ENCODE data around the gene COG5. TPM values are rescaled to one million over a fixed set of nuclear protein-coding genes. Genes with fewer than 3 reads are reported as not detected.

COG5 gene
- total and polyA plus RNA-seq, 2 of the 8 experiments (the other 6 are each of a cell fraction or from before 2014, with no cell fraction given): 10.5 to 28.1 TPM

GRCh38 chr7:107206706-107207105 lies 357.0 kb downstream of the COG5 start:
- Histone ChIP-seq H2BK15ac (ENCODE audit: low read length) (no peak overlapping the region), H3K9me3 (ENCODE audit: insufficient read depth in 2 of 2, low read depth in 1 of 2, low read length in 1 of 2) (no peaks in the 10 kb centered on the region), H3K79me2 (ENCODE audit: control insufficient read depth in 1 of 2, insufficient read depth in 2 of 2, low read length in 2 of 2) (no peaks in the 10 kb centered on the region), H4K5ac (ENCODE audit: insufficient read length, low read depth, low read length) (no peak overlapping the region), H4K20me1 (replicated peaks in 1 of 2; ENCODE audit: control insufficient read depth in 1 of 2, insufficient read depth in 2 of 2, low read length in 2 of 2) (peaks cover 0 to 6% of the 10 kb centered on the region in 2 experiments), H3K4me1 (replicated peaks in 1 of 4; ENCODE audit: control insufficient read depth in 3 of 4, insufficient read depth in 4 of 4, low read length in 3 of 4) (no peaks in the 10 kb centered on the region), H2BK5ac (ENCODE audit: low read depth, low read length) (no peak overlapping the region), H3K27ac (ENCODE audit: low read depth, low read length) (no peak overlapping the region), H2AK5ac (ENCODE audit: low read depth, low read length) (no peak overlapping the region), H3K14ac (ENCODE audit: insufficient read length) (no peak overlapping the region), H3K23ac (ENCODE audit: insufficient read length) (no peak overlapping the region), H3K23me2 (ENCODE audit: low read depth, low read length) (no peaks in the 10 kb centered on the region), H3K4me2 (ENCODE audit: insufficient read depth in 1 of 2, low read depth in 2 of 2, low read length in 2 of 2) (no peak overlapping the region), H3K9ac (replicated peaks in 1 of 4; ENCODE audit: extremely low read depth in 1 of 4, low read depth in 3 of 4, low read length in 3 of 4) (no peak overlapping the region), H3K4ac (replicated peaks; ENCODE audit: insufficient read length, low read depth, low read length) (no peak overlapping the region), H2BK120ac (replicated peaks; ENCODE audit: low read depth, low read length) (no peak overlapping the region), H2BK20ac (ENCODE audit: low read length) (no peak overlapping the region), H3K4me3 (ENCODE audit: extremely low read depth in 1 of 4, insufficient read depth in 2 of 4, low read depth in 3 of 4, low read length in 4 of 4) (no peak overlapping the region), H3K79me1 (ENCODE audit: low read depth, low read length) (no peaks in the 10 kb centered on the region), H4K91ac (replicated peaks; ENCODE audit: insufficient read length, low read length) (no peak overlapping the region), H3K18ac (ENCODE audit: extremely low read depth, low read length) (no peak overlapping the region), H3K27me3 (replicated peaks in 1 of 4; ENCODE audit: control insufficient read depth in 3 of 4, extremely low read depth in 1 of 4, insufficient read depth in 3 of 4, low read length in 3 of 4) (no peaks in the 10 kb centered on the region), H4K8ac (ENCODE audit: extremely low read depth, insufficient read depth, low read length) (no peak overlapping the region), H2AFZ (ENCODE audit: low read length) (no peak overlapping the region), H2BK12ac (ENCODE audit: low read depth, low read length) (no peak overlapping the region), H3K36me3 (ENCODE audit: control insufficient read depth in 2 of 4, insufficient read depth in 4 of 4, low read length in 3 of 4) (peaks cover 0 to 23% (median 4%) of the 10 kb centered on the region in 4 experiments; a peak in 7 of 8 replicates), H3K56ac (replicated peaks; ENCODE audit: insufficient read length, low read depth, low read length) (no peak overlapping the region)
- DNase-seq (ENCODE audit: low read depth in 1 of 2, low spot score in 2 of 2) (no peak), FAIRE-seq (no peak)
- ChIA-PET CTCF (ENCODE audit: partially characterized antibody) (interaction anchor here (0.6 to 1.9 kb wide), 4 partner anchors 9 to 13 kb away, joined by 3 to 6 read pairs (median 3); no protein-coding TSS in a partner anchor), POLR2A (ENCODE audit: partially characterized antibody) (no interaction called here)
- WGBS, 2 experiments (ENCODE audit: extremely low coverage in 1 of 2, insufficient coverage in 1 of 2, insufficient read length in 1 of 2, insufficient replicate concordance in 2 of 2, low coverage in 1 of 2, low lambda C conversion rate in 2 of 2, missing lambda C conversion rate in 1 of 2): 92% methylated on average over 3 of the region's 3 CpGs; no CpG with 5 or more reads in 1 of the 2 experiments
- TF ChIP-seq ATF3 (IDR thresholded peaks at IDR 0.05; ENCODE audit: insufficient read depth, low read depth, low read length): no peak
- TF ChIP-seq TEAD4 (IDR thresholded peaks at IDR 0.05; ENCODE audit: low read depth, low read length): no peak
- TF ChIP-seq NANOG (IDR thresholded peaks at IDR 0.05; ENCODE audit: insufficient read depth, low read depth, low read length, poor library complexity, severe bottlenecking): no peak
- no peak for TF ChIP-seq E2F6 (IDR thresholded peaks at IDR 0.05)
- no peak for TF ChIP-seq CBX8 (IDR thresholded peaks at IDR 0.05; ENCODE audit: borderline replicate concordance, low read depth, low read length)
- TF ChIP-seq CHD2 (IDR thresholded peaks at IDR 0.05; ENCODE audit: low read length): no peak
